GM18868 (cell line): Measurements from ENCODE around the gene RASGRF1.
"Not testable (repeated sequence)": the region's sequence is repeated elsewhere in the genome, so short reads cannot be mapped to it uniquely, and the experiment has no call there.

Experiments used
- ATAC-seq: cut with Tn5 transposase; IDR thresholded peaks from one replicate; pipeline ENCODE4 v1.9.1; 2021; ENCODE audit warnings: mild to moderate bottlenecking, moderate library complexity; ENCODE audit not compliant: unreplicated experiment

The RASGRF1 gene

GRCh38 chr15:79045041-79045440, 45.5 kb downstream of the RASGRF1 start:
- no peak for ATAC-seq

- no peak for ATAC-seq
These were observed 48.2 kb downstream of the RASGRF1 start for GRCh38 chr15:79042213-79042928.

- ATAC-seq: no peak
These were observed 48.9 kb downstream of the RASGRF1 start for GRCh38 chr15:79041601-79042168.

- no peak for ATAC-seq
These were observed 52.7 kb downstream of the RASGRF1 start for GRCh38 chr15:79037848-79038247.

- no peak for ATAC-seq
These were observed 54.3 kb downstream of the RASGRF1 start for GRCh38 chr15:79036323-79036722.

GRCh38 chr15:79035814-79036213, 54.8 kb downstream of the RASGRF1 start:
- no peak for ATAC-seq

GRCh38 chr15:79035111-79035601, 55.4 kb downstream of the RASGRF1 start:
- ATAC-seq: no peak

- ATAC-seq: no peak
These were observed 56.3 kb downstream of the RASGRF1 start for GRCh38 chr15:79034284-79034683.

GRCh38 chr15:79032656-79033055, 57.9 kb downstream of the RASGRF1 start:
- no peak for ATAC-seq

GRCh38 chr15:79031821-79032220, 58.8 kb downstream of the RASGRF1 start:
- ATAC-seq: no peak

GRCh38 chr15:79031201-79031600, 59.4 kb downstream of the RASGRF1 start:
- no peak for ATAC-seq

GRCh38 chr15:79030470-79030869, 60.1 kb downstream of the RASGRF1 start:
- ATAC-seq: no peak

GRCh38 chr15:79028411-79028964, 62.1 kb downstream of the RASGRF1 start:
- no peak for ATAC-seq

GRCh38 chr15:79027532-79028410, 62.8 kb downstream of the RASGRF1 start:
- no peak for ATAC-seq

GRCh38 chr15:79025802-79026201, 64.8 kb downstream of the RASGRF1 start:
- ATAC-seq: no peak

- no peak for ATAC-seq
These were observed 65.4 kb downstream of the RASGRF1 start for GRCh38 chr15:79025201-79025600.

- ATAC-seq: not testable (repeated sequence)
These were observed 66.1 kb downstream of the RASGRF1 start for GRCh38 chr15:79024493-79024892.

- no peak for ATAC-seq
These were observed 66.7 kb downstream of the RASGRF1 start for GRCh38 chr15:79023918-79024317.

GRCh38 chr15:79023546-79023890, 67.1 kb downstream of the RASGRF1 start:
- ATAC-seq: no peak

- ATAC-seq: no peak
These were observed 71.6 kb downstream of the RASGRF1 start for GRCh38 chr15:79018960-79019359.

- no peak for ATAC-seq
These were observed 72.6 kb downstream of the RASGRF1 start for GRCh38 chr15:79017953-79018352.
